K562 (cell line): ENCODE results near the gene PYHIN1.

Experiments
- BRD9 ChIP-seq: fragments of 450-650 bp; IDR thresholded peaks from 2 replicates; pipeline ENCODE4 v1.6.1; 2018; ENCODE audit warnings: low read depth; ENCODE audit not compliant: partially characterized antibody
- CHD1 ChIP-seq: fragments of 200-600 bp; sonication (generic); IDR thresholded peaks from one replicate; pipeline ENCODE4 v1.6.1; 2012; ENCODE audit warnings: mild to moderate bottlenecking, moderate library complexity, low read length, inconsistent platforms
- EP400 ChIP-seq: fragments of 450-650 bp; IDR thresholded peaks from 2 replicates; pipeline ENCODE4 v1.6.1; 2017; ENCODE audit warnings: antibody characterized with exemption, mild to moderate bottlenecking, moderate library complexity
- FOXM1 ChIP-seq, 2 experiments: fragments of 450-650 bp in 1 of 2; sonication (generic) in 1 of 2; formaldehyde crosslinking in 1 of 2; IDR thresholded peaks; 2 replicates each; pipeline versions ENCODE4 v1.6.1 to v1.9.0; 2017 to 2022; ENCODE audit warnings: low read depth in 2 of 2, mild to moderate bottlenecking in 2 of 2, missing genetic modification reagents in 1 of 2, moderate library complexity in 1 of 2
- MYC ChIP-seq, 2 experiments: fragments of 250-450 bp in 1 of 2; sonication (Bioruptor Pico) in 1 of 2; IDR thresholded peaks; 2 replicates each; pipeline versions ENCODE4 v1.5.1 to v1.6.1; 2012 to 2021; ENCODE audit warnings: low read depth in 2 of 2, borderline replicate concordance in 1 of 2, improper control_type of control experiment in 1 of 2, low read length in 1 of 2, mild to moderate bottlenecking in 1 of 2, moderate library complexity in 1 of 2
- SMARCE1 ChIP-seq: fragments of 450-650 bp; IDR thresholded peaks from 2 replicates; pipeline ENCODE4 v1.7.1; 2016; ENCODE audit warnings: mild to moderate bottlenecking
- TAF1 ChIP-seq: IDR thresholded peaks from 2 replicates; pipeline ENCODE4 v1.6.1; 2011; ENCODE audit warnings: mild to moderate bottlenecking, low read length, moderate library complexity; ENCODE audit not compliant: insufficient read depth, control insufficient read depth, severe bottlenecking; ENCODE audit errors: extremely low read depth
- YY1 ChIP-seq, 3 experiments: IDR thresholded peaks; 2 replicates each; pipeline ENCODE4 v1.6.1; 2011; ENCODE audit warnings: low read length in 2 of 3, mild to moderate bottlenecking in 2 of 3, moderate library complexity in 2 of 3, borderline replicate concordance in 1 of 3, control low read depth in 1 of 3, low read depth in 1 of 3; ENCODE audit not compliant: insufficient read depth in 3 of 3, insufficient replicate concordance in 2 of 3, control insufficient read depth in 1 of 3, insufficient read length in 1 of 3; ENCODE audit errors: extremely low read depth in 1 of 3
- ZNF184 ChIP-seq: sonication (generic); formaldehyde crosslinking; IDR thresholded peaks from 2 replicates; pipeline ENCODE4 v1.5.0; 2020; ENCODE audit warnings: missing genetic modification reagents
- ZNF76 ChIP-seq: fragments of 250-450 bp; sonication (Bioruptor Pico); IDR thresholded peaks from 2 replicates; pipeline ENCODE4 v1.4.0; 2020; ENCODE audit warnings: mild to moderate bottlenecking, moderate library complexity, borderline replicate concordance
- TF ChIP-seq, protein P1 (sequence below): sonication (generic); formaldehyde crosslinking; IDR thresholded peaks from 2 replicates; pipeline ENCODE4 v1.8.0; 2023; ENCODE audit warnings: mild to moderate bottlenecking, missing genetic modification reagents
- TF ChIP-seq, protein P2 (sequence below): fragments of 450-650 bp; IDR thresholded peaks from 2 replicates; pipeline ENCODE4 v1.6.1; 2016; ENCODE audit warnings: borderline replicate concordance

DNA sequence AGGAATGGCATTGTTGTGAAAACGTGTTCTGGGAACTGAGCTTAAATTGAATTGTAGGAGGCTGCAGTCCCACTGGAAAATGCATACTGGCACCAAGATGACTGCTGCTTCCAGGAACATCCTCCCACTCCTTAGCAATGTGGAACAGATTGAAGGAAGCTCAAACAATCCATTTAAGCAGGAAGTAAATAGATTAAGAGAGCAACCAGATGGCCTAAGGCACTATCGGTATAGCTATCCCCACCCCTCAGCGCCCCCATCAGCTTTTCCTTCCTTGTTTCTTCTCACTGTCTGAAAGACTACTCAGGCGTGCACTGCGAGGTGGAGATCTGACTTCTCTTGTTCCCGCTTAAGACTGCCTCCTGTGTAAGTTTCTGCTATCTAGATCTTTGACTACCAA lies 74.3 kb downstream of the PYHIN1 start:
- TF ChIP-seq ZNF184 (CRISPR knock-in tag): no peak
- no peak for TF ChIP-seq YY1 (IDR thresholded peaks at IDR 0.05; ENCODE audit: borderline replicate concordance in 1 of 3, control insufficient read depth in 1 of 3, extremely low read depth in 1 of 3, insufficient read depth in 3 of 3, insufficient read length in 1 of 3, insufficient replicate concordance in 2 of 3, low read depth in 1 of 3, low read length in 2 of 3)
- TF ChIP-seq MYC (IDR thresholded peaks at IDR 0.05; ENCODE audit: low read depth, low read length): no peak
- TF ChIP-seq MYC (CRISPR knock-in tag; IDR thresholded peaks at IDR 0.05; ENCODE audit: borderline replicate concordance, low read depth): no peak
- TF ChIP-seq FOXM1 (IDR thresholded peaks at IDR 0.05; ENCODE audit: low read depth): no peak
- TF ChIP-seq FOXM1 (CRISPR knock-in tag; IDR thresholded peaks at IDR 0.05; ENCODE audit: low read depth): no peak
- TF ChIP-seq BRD9: no peak
- no peak for TF ChIP-seq TAF1
- no peak for TF ChIP-seq ZNF76 (CRISPR knock-in tag)
- no peak for TF ChIP-seq SMARCE1
- TF ChIP-seq, protein P1, sequence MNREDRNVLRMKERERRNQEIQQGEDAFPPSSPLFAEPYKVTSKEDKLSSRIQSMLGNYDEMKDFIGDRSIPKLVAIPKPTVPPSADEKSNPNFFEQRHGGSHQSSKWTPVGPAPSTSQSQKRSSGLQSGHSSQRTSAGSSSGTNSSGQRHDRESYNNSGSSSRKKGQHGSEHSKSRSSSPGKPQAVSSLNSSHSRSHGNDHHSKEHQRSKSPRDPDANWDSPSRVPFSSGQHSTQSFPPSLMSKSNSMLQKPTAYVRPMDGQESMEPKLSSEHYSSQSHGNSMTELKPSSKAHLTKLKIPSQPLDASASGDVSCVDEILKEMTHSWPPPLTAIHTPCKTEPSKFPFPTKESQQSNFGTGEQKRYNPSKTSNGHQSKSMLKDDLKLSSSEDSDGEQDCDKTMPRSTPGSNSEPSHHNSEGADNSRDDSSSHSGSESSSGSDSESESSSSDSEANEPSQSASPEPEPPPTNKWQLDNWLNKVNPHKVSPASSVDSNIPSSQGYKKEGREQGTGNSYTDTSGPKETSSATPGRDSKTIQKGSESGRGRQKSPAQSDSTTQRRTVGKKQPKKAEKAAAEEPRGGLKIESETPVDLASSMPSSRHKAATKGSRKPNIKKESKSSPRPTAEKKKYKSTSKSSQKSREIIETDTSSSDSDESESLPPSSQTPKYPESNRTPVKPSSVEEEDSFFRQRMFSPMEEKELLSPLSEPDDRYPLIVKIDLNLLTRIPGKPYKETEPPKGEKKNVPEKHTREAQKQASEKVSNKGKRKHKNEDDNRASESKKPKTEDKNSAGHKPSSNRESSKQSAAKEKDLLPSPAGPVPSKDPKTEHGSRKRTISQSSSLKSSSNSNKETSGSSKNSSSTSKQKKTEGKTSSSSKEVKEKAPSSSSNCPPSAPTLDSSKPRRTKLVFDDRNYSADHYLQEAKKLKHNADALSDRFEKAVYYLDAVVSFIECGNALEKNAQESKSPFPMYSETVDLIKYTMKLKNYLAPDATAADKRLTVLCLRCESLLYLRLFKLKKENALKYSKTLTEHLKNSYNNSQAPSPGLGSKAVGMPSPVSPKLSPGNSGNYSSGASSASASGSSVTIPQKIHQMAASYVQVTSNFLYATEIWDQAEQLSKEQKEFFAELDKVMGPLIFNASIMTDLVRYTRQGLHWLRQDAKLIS (CRISPR knock-in tag): no peak
- TF ChIP-seq, protein P2, sequence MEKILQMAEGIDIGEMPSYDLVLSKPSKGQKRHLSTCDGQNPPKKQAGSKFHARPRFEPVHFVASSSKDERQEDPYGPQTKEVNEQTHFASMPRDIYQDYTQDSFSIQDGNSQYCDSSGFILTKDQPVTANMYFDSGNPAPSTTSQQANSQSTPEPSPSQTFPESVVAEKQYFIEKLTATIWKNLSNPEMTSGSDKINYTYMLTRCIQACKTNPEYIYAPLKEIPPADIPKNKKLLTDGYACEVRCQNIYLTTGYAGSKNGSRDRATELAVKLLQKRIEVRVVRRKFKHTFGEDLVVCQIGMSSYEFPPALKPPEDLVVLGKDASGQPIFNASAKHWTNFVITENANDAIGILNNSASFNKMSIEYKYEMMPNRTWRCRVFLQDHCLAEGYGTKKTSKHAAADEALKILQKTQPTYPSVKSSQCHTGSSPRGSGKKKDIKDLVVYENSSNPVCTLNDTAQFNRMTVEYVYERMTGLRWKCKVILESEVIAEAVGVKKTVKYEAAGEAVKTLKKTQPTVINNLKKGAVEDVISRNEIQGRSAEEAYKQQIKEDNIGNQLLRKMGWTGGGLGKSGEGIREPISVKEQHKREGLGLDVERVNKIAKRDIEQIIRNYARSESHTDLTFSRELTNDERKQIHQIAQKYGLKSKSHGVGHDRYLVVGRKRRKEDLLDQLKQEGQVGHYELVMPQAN: no peak
- TF ChIP-seq EP400: no peak
- TF ChIP-seq CHD1: no peak
